Loucy (cell line): ENCODE measurements around the gene CD160.
"Not testable (repeated sequence)": the region's sequence is repeated elsewhere in the genome, so short reads cannot be mapped to it uniquely, and the experiment has no call there.

Source experiments
- CTCF ChIP-seq: fragments of 200-600 bp; sonication (generic); conservative IDR thresholded peaks from 2 replicates; pipeline ENCODE4 v1.5.1; 2014; ENCODE audit warnings: mild to moderate bottlenecking, antibody characterized with exemption, low read length
- EZH2phosphoT487 ChIP-seq: fragments of 200-600 bp; IDR thresholded peaks from 2 replicates; pipeline ENCODE4 v1.6.1; 2018; ENCODE audit warnings: antibody characterized with exemption, mild to moderate bottlenecking, moderate library complexity, borderline replicate concordance

GRCh38 chr1:145765127-145765526, 45.8 kb downstream of the CD160 start:
- not testable (repeated sequence) for TF ChIP-seq CTCF, EZH2phosphoT487
